G401 (cell line): ENCODE data around the gene PADI1. TPM values are rescaled to one million over a fixed set of nuclear protein-coding genes. Genes with fewer than 3 reads are reported as not detected.

Source experiments
- DNase-seq: peaks from one replicate; pipeline ENCODE4 v3.0.0-alpha.2; 2015; ENCODE audit warnings: low spot score
- in situ Hi-C: cut with HindIII; loops from 2 replicates; pipeline ENCODE4 v1.10.0; 2016; ENCODE audit warnings: low sequenced_read_pairs, mixed read lengths
- total RNA-seq: library from RNA; depleted of rRNA; stranded (reverse); fragments of >200 nt; shearing (Covaris generic); gene quantifications from 2 replicates; pipeline ENCODE4 v1.2.3, GENCODE V29; 2014

Gene PADI1
- total RNA-seq, 1 experiment from 2014 or later, result not detected

DNA sequence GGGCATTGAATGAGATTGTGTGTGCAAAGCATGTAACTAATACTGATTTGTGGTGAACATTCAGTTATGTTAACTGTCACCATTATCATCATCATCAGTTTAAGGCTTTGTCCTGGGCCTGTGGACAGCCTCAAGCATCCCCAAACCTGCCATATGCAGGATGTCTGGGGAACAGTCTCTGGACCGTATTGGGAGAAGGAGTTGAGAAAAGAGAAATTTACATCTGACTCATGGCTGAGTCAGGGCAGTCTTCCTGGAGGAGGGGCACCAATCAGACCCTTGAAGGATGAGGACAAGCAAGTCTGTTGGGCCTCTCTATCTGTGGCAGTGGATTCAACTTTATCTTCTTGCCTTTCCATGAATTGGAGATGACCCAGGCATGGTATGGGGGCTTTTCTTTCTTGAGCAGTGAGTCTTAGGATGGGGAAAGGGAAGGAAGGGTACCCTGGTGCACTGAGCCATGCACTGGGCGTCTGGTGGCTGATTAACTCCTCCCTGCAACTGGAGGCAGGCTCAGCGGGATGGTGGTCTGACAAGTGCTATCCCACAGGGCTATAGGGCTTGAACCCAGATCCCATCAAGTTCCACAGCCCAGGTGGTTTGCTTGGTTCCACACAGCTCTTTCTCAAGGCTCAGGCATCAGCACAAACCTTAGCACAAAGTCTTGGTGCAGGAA, 46.9 kb downstream of the PADI1 start:
- in situ Hi-C loops, result no loop called here
- DNase-seq, result no peak

DNA sequence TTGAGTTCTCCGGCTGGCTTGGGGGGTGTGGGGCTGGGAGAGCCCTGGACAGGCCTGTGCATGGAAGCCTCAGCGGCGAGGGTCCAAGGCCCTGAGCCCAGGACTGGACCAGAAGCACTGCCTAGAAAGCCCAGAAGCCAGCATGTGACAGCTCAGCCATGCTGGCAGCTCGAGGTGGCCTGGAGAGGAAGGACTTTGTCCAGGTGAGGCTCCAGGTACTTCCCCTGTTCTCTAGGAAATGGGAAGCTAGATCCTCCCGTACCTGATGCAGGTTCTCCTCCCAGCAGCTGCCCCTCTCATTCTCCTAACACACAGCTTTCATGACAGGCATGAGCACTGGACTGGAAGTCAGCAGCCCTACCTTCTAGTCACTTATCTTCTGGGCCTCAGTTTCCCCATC, 50.4 kb downstream of the PADI1 start:
- in situ Hi-C loops, result no loop called here

DNA sequence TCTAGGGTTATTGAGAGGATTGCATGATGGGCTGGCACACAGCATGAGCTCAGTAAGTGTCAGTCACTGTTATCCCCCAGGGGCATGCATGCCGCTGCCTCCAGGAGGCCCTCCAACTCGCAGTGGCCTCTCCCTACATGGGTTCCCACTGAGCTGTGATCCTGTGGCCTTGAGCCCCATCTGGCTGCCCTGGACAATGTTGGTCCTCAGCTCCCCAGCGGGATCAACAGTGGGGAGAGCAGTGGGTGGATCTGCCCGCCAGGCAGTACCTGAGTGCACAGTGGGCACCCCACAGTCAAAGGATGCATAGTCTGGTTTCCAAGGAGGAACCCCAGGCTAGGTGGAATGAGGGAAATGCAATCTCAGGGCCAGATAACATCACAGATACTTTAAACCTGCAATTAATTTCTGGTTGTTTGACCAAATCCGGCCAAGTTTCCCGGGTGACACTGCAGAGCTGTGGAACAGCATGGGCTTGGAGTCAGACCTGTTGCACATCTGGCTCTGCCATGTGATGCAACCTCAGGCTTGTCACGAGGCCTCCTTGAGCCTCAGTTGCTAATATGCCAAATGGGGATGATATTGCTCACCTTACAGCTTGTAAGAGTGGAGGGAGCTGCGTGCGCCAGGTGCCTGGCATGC, 53.3 kb downstream of the PADI1 start:
- in situ Hi-C loops, result no loop called here

More for the DNA sequence above, 50.4 kb downstream of the PADI1 start:
- DNase-seq, result no peak

DNA sequence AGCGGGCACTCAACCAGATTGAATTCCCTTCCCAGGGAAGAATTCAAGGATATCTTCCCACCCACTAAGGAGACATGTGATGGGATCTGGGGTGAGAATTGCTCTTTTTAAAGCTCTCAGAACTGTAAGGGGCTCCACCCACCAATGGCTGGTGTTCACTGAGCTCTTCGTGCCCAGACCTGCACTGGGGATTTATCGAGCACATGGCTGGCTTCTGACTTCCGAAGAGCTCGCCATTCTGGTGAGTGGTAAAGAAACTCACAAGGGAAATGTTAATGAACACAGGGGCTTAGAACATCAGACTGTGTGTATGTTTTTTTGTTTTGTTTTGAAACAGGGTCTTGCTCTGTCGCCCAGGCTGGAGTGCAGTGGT, 53.8 kb downstream of the PADI1 start:
- in situ Hi-C loops, result no loop called here

More for the DNA sequence above, 53.3 kb downstream of the PADI1 start:
- DNase-seq, result no peak

DNA sequence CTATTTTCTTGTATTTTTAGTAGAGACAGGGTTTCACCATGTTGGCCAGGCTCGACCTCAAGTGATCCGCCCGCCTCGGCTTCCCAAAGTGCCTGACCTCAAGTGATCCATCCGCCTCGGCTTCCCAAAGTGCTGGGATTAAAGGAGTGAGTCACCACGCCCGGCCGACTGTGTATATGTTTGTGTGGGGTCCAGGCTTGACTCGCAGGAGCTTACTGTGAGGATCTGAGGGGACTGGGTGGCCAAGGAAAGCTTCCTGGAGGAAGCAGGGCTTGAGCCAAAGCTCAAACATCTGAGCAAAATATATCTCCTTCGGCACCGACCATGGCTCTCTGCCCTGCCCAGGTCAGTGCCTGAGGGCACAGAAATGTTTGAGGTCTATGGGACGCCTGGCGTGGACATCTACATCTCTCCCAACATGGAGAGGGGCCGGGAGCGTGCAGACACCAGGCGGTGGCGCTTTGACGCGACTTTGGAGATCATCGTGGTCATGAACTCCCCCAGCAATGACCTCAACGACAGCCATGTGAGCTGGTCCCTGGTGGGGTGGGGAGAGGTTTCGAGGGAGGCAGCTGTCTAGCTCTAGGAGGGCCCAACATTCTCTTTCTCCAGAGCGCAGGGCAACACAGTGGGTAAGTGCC, 54.4 kb downstream of the PADI1 start:
- in situ Hi-C loops, result no loop called here
- DNase-seq, result no peak

More for the DNA sequence above, 53.8 kb downstream of the PADI1 start:
- DNase-seq, result no peak

DNA sequence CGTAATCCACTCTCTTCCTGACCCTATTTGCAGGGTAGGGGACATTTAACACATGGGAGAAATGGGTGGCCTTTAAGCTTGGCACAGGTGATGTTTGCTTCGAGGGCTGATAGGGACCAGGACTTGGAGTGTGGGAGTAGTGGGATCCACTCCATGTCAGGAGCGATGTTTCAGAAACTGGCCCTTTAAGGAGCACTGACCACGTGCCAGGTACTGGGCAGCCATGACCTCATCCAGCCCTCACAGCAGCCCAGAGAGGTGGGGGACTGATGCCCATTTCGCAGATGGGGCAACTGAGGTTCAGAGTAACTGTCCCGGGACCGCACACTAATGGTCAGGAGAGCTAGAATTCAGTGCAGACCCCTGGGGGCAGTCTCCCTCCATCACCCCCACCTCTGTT, 55.3 kb downstream of the PADI1 start:
- in situ Hi-C loops, result no loop called here
- no peak for DNase-seq

DNA sequence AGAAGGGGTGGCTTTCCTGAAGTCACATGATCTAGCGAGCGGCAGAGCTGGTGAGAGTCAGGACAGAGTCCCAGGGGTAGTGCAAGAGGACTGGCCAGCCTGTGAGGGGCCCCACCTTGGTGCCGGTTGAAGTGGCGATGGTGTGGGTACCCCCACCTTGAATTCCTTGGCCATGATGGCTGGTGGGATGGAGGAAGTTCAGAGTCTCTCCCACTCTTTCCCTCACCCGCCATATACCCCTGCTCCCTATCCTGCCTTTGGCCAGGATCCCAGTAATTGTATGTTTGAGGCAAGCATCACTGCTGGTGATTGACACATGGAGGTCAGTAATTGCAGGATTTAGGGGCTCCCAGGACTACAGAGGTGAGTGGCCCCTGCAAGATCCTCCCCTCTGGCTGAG, 55.8 kb downstream of the PADI1 start:
- DNase-seq, result no peak
- in situ Hi-C loops, result no loop called here

DNA sequence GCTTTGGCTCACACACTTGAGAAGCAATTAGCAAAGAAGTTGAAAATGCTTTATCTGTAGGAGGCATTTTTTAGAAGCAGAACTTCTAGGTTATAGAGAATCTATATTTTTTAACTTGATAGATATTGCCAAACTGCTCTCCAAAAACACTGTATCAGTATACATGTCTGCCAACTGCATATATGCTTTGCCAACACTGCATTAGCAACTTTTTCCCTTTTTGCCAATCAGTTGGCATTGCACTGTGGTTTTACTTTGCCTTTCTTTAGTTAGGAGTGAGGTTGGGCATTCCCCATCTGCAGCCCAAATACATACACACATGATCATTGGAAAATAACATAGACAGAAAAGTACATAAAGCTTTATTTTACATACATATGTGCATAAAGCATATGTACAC, 59.0 kb downstream of the PADI1 start:
- in situ Hi-C loops, result no loop called here
- no peak for DNase-seq

DNA sequence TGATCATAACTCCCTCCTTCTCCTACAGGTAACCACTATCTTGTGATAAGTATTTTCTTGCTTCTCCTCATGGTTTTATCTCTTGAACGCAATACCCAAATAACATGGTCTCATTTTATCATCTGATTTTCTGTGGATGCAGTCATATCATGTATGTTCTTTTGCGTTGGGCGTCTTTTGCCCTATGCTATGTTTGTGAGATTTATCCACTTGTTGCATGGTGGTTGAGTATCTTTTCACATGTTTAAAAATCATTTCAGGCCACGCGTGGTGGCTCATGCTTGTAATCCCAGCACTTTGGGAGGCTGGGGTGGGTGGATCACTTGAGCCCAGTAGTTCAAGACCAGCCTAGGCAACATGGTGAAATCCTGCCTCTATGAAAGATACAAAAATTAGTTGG, 59.5 kb downstream of the PADI1 start:
- in situ Hi-C loops, result no loop called here

DNA sequence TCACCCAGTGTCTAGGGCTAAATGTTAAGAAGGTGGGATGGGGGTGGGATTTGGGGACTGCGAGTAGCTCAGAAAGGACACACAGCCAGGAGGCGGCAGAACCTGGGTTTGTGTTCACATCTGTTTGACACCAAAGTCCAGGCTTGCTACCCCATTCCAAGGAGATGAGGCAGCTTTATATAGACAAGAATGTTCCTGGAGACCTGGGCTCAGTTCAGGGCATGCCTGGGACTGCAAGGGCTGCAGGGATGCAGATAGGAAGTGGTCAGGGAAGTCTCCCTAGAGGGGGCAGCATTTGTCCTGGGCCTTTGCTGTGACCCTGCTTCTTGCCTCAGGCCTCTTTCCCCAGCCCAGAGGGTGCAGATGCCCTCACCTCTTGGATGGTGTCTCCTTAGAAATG, 60.2 kb downstream of the PADI1 start:
- DNase-seq, result no peak
- in situ Hi-C loops, result no loop called here

More for the DNA sequence above, 59.5 kb downstream of the PADI1 start:
- DNase-seq, result no peak

DNA sequence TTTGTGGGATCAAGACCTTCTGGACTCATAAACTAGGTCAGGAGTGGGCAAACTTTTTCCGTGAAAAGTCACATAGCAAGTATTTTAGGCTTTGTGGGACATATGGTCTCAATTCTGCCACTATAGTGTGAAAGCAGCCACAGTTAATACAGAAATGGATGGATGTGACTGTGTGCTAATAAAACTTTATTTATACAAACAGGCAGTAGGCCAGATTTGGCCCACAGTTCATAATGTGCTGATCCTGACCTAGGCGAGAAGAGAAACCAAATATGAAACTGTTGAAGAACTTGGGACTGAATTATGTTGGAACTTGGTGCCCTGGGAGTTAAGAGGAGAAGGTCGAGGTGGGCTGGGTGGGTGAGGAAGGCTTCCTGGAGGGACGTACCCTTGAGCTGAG, 61.0 kb downstream of the PADI1 start:
- in situ Hi-C loops, result no loop called here
- DNase-seq, result no peak

DNA sequence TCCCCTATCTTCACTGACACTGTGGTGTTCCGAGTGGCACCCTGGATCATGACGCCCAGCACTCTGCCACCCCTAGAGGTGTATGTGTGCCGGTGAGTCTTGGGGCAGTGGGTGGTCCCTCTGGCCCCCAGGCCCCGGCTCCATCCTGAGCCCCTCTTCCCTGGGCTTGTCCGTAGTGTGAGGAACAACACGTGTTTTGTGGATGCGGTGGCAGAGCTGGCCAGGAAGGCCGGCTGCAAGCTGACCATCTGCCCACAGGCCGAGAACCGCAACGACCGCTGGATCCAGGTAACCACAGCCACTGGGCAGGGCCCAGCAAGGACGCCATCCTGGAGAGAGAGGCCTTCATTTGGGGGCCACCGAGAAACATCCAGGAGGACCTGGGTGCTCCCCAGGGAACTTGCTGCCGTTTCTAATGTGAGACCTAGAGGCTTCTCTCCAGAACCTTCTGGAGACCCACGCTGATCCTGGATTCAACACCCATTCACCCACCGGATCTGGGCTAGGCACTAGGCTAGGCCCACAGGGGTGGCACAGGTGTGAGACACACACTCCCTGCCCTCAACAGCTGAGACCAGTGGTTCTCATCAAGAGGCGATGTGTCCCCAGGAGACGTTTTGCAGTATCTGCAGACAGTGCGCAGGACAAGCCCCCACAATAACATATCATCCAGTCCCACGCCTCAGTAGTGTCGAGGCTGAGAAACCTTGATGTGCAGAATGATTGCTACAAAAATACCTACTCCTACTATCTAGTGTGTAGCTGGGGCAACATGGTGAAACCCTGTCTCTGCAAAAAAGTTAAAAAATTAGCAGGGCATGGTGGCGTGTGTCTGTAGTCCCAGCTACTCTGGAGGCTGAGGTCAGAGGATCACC, 66.2 kb downstream of the PADI1 start:
- DNase-seq, result no peak
- in situ Hi-C loops, result no loop called here

DNA sequence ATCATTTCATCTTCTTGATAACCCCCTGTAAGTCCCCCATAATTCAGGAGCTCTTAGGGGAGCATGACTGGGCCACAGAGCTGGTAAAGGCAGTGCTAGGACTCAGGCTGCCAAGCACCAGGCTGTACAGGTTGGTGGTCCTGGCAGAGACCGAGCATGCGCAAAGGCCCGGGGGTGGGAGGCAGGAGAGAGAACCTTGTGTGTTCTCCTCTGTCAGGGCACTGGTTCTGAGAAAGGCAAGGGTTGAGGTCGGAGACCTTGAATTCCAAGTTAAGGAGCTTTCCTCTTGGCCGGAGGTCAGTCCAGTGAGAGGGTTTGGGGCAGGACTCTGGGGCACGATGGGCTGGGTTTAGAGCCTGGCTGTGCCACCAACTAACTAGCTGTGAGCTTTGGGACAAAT, 67.1 kb downstream of the PADI1 start:
- in situ Hi-C loops, result no loop called here

DNA sequence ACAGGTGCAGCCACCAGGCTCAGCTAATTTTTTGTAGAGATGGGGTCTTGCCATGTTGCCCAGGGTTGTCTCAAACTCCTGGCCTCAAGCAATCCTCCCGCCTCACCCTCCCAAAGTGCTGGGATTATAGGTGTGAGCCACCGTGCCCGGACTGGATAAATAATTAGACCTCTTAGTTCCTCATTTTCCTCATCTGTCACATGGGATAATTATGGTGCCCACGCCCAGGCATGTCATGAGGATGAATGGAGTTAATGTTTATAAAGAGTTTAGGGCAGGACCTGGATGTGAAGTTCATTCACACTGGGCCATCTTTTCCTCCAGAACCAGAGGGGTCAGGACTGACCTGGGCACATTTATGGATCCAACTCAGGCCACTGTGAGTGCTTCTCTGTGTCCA, 67.7 kb downstream of the PADI1 start:
- DNase-seq, result no peak
- in situ Hi-C loops, result no loop called here

More for the DNA sequence above, 67.1 kb downstream of the PADI1 start:
- DNase-seq, result no peak

DNA sequence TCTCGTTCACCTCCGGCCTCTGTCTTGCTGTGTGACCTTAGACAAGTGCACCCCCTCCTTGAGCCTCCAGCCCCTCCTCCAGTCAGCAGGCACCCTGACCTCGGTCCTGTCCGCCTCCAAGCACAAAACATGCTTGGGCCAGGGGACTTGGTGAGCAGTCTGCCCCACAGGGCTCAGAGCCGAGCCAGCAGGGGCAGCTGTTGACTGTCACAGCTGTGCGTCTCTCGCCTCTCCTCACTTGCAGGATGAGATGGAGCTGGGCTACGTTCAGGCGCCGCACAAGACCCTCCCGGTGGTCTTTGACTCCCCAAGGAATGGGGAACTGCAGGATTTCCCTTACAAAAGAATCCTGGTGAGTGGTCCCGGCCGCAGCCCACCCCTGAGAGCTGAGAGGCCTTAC, 68.2 kb downstream of the PADI1 start:
- in situ Hi-C loops, result no loop called here
- DNase-seq, result no peak

DNA sequence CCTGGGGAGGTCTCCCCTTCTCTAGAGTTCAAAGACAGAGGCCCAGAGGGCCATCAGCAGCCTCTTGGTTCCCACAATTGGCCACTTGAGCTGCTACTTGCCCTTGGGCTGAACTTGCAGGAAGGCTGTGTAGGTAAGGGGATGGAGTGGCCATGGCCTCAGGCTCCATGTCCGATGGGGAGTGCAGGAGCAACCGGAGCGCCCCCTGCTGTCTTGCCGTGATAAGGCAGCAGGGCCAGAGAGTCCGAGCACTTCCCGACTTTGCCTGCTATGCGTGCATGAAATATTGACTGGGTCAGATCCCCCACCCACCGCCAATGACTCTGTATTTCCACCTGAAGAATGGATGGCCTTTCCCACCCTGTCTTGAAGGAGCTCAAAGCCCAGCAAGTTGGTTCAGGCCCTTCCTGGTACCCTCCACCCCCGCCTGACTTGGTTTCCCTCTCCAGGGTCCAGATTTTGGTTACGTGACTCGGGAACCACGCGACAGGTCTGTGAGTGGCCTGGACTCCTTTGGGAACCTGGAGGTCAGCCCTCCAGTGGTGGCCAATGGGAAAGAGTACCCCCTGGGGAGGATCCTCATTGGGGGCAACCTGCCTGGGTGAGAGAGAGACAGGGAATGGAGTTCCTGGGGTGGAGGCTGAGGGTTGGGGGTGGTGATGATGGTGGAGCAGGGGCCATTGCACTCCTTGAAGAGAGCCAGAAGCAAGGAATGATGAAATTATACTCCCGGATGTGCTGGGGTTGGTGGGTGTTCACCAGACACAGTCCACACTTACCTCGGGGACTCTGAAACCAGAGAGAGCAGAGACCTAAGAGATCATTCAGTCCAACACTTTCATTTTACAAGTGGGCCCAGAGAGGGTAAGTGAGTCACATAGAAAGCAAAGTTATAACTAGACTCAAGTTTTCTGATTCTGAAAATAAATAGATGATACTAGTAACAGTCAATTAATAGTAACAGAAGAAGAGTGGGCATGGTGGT, 69.5 kb downstream of the PADI1 start:
- in situ Hi-C loops, result no loop called here
- DNase-seq, result peak; percentile 4

DNA sequence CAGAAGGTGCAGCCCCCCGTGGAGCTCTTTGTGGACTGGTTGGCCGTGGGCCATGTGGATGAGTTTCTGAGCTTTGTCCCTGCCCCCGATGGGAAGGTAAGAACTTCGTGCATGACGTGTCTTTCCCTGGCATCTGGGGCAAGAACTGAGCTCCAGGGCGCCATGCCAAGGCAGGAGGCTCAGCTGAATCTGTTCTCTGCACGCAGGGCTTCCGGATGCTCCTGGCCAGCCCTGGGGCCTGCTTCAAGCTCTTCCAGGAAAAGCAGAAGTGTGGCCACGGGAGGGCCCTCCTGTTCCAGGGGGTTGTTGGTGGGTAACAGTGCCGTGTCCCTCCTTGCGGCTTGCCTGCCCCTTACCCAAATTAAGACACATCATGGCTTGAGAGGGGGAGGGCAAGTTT, 71.6 kb downstream of the PADI1 start:
- peak; percentile 1 for DNase-seq
- in situ Hi-C loops, result no loop called here

DNA sequence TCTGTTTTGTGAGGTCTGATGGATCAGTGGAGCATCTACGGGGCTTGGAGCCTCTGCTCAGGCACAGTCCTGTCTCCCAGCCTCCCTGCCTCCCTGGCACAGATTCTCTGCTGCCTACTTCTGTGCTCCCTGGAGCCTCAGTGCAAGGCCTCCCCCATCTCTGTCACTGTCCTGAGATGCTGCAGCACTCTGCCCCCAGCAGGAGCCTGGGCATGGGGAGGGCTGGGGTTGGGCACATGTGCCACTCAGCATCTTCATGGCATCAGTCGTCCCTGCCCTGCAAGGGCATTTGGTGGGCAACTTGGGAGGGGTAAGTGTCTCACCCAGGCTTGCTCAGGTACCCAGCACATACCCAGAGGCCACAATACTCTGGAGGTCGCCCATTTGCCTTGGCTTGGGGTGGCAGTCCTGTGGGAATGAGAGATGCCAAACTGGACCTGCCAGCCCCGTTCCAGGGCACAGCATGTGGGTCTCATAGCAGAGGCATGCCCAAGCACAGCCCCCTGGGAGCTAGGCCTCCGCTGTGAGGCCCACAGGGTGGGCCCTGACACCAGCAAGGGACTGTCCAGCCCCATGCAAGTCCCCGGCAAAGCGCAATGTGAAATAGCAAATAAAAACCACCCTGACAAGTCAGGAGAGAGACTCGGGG, 72.7 kb downstream of the PADI1 start:
- in situ Hi-C loops, result no loop called here
- DNase-seq, result no peak
